HT1080 (cell line): ENCODE results near the gene HEPHL1. TPM values are rescaled to one million over a fixed set of nuclear protein-coding genes. Genes with fewer than 3 reads are reported as not detected.
A peak's percentile ranks its signal among the peaks of the same experiment; 100 is the strongest.
"Not testable (repeated sequence)": the region's sequence is repeated elsewhere in the genome, so short reads cannot be mapped to it uniquely, and the experiment has no call there.

Source experiments
- DNase-seq: peaks from one replicate; pipeline ENCODE4 v3.0.0-alpha.2; 2015; ENCODE audit warnings: low read depth
- small RNA-seq: library from RNA; depleted of rRNA; stranded (forward); fragments of <200 nt; gene quantifications from one replicate; pipeline ENCODE3, GENCODE V24; 2014
- total RNA-seq: library from RNA; depleted of rRNA; stranded (reverse); fragments of >200 nt; shearing (Covaris generic); gene quantifications from 2 replicates; pipeline ENCODE4 v1.2.3, GENCODE V29; 2014; rRNA removed

Gene HEPHL1
- total RNA-seq, 1 experiment from 2014 or later, result 0.06 TPM

DNA sequence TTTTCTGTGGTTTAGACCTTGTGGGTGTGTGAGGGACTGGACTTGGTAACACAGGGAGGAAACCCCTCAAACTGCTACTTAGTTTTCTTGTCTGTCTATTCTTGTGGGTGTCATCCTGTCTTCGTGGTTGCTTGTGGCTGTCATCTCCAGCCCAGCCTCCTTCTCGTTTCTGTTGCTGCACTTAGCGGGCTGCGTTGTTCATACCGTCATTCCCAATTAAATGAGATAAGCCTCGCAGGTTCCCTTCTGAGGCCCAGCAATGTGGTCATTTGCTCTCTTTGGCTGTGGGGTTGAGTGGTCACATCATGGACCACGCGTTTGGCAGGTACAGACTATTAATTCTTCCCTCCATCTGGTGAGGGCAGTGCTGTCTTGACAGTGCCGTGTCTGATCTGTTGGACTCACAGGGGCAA is 126.3 kb downstream of the HEPHL1 start:
- no peak for DNase-seq

DNA sequence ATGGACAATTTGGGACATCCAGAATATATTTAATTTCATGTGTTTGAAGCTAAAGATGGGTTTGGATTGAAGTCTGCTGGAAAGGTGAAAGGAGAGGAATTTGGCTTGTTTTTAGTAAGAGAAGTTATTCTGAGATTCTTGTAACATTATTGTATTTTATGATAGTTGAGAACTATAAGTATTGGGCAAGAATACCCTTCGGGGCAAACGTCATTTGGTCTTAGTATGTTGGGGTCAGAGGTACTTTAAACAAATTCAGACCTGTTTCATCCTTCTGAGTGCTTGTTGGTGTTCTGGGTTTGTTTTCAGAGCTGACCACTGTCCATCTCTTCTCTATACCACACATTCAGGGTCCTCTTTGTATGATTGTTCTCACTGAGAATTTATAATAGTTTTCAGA is 127.0 kb downstream of the HEPHL1 start:
- no peak for DNase-seq

DNA sequence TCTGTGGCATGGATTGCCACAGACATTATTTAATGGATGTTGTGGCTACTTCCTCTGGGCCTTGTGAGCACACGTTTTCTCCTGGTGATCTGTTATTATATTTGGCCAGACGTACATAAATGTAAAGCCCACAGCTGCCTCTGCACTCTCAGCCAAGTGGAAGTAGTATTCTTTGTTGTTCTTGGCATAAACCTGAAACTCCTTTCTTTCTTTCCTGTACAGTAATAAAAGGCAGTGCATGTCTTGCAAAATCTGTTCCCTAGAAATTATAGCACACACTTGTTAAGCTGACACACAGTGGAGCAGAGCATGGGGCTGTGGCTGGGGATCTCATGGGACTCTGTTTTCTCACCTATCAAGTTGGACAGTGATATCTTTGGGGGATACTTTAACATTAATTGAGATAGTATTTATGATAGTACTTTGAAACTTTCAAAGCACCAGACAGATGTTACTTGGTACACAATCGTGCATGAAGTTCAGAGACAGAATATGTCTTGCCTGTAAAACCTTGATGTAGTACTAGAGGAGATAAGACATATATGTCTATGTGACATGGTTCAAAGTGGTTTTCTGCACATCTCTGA is 128.4 kb downstream of the HEPHL1 start:
- peak; percentile 56 for DNase-seq

DNA sequence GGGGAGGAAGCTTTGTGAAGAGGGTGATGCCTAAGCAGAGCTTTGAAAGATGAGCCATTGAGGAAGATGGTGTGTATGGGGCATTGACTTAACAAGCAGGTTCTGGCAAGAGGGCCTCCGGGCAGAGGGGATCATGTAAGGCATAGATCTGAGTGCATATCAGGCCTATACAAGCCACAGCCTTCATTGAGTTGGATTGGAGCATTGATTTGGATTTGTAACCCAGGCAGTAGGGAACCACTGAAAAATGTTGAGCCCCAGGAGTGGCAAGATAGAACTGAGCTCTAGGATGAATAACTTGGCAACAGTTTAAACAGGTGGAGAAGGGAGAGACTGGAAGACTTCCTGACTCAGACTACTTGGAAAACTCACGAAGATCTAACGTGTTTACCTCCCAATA is 128.9 kb downstream of the HEPHL1 start:
- no peak for DNase-seq

DNA sequence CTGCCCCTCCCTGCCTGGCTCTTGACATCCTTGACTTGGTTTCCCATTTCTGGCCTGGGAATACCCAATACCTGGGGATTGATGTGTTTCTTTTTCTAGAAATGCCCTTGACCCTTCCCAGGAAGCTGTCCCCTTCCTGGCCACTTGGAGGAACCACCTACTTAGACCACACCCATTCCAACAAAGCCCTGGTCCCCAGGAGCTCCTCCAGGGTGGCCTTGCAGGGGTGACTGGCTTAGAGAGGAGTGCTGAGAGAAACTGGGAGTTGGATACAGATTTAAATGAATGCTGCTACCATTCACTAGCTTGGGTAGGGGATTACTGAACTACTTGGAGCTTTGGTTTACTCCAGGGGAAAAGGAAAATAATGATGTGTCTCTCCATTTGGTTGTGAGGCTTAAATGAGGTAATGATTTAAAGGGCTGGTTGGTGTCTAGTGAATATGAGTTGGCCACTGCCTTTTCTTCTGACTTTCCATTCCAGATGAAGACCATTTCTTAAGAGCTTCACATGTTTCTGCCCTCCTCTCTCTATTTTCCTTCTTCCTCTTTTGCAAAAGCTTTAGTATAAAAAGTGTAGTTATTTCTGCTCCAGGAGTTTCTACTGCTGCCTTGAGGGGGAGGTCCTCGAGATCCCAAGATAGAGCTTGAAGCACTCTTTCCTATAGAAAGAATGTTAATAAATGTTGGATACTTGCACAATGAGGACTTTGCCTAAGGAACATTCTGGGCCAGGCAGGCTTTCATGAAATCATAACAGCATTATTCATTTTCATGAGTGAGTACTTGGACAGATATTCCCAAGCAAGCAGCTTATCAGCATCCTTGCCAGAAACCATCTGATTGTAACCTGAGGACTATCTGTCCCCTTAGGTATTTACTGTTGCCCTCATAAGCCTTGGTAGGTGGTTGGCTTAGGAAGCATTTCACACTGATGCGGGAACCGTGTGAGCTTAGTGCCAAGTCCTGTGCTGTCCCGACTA is 129.8 kb downstream of the HEPHL1 start:
- DNase-seq, result no peak

DNA sequence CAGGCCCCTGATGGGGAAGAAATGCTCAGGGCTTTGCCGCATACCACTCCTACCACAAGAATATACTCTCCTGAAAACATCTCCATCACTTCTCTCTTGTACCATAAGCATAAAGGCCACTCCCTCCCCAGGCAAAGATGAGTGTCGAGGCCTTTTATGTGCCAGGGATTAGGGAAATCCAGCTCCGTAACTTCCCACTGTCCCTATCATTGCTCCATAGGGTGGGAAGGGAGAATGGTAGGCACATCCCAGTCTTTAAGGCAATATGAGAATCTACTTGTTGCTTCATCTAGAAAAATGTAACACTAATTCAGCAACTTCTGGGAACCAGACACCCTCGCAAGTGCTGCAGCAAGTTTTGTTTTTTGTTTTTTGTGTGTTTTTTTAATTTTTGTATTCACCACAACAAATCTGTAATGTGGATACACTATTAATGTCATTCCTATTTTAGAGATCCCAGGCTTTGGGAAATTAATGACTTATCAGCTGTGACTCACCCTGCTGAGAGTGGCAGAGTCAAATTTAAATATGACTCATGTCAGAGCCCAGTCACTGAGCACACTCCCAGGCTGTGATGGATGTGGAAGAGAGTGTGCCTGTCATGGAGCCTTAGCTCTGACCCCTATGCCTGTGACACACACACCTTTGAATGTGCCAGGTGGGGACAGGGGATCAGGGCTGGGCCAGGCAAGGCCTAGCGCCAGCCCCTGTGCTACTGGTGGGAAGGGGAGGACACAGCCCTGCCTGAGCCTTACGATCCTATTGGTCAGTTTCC is 130.9 kb downstream of the HEPHL1 start:
- peak; percentile 89 for DNase-seq

DNA sequence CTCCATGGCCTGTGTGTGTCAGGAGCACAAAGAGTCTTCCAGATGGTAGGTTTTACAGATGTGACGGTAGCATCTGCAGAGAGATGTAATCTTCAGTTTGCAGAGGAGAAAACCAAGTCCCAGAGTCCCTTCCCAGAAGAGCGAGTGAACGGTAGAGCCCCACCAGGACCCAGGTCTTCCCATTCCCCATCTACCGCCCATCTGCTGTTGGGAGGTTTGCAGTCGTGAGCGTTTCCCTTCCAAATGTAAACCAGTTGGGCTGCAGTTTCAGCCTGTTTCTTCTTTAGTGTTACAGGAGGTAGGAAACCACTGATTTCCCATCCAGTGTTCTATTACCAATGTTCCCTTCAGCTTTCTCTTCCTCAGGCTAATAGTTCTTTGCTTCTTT is 131.5 kb downstream of the HEPHL1 start:
- DNase-seq, result no peak

DNA sequence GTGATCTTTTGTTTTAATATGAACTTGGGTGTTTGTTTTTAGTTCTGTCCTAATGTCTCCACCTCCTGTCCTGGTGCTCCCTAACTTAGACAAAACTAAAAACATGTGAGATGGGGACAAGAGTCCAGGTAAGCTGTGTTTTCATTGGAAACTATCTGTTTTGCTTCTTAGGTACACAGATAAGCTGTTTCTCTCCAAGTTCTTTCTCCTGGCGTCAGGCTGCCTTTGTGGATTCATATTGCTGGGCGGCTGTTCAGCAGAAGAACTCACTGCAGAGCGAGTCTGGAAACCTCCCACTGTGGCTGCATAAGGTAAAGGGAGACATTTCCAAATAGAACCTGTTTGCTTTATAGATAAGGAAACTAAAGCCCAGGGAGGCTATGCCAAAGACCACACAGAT is 132.2 kb downstream of the HEPHL1 start:
- no peak for DNase-seq

DNA sequence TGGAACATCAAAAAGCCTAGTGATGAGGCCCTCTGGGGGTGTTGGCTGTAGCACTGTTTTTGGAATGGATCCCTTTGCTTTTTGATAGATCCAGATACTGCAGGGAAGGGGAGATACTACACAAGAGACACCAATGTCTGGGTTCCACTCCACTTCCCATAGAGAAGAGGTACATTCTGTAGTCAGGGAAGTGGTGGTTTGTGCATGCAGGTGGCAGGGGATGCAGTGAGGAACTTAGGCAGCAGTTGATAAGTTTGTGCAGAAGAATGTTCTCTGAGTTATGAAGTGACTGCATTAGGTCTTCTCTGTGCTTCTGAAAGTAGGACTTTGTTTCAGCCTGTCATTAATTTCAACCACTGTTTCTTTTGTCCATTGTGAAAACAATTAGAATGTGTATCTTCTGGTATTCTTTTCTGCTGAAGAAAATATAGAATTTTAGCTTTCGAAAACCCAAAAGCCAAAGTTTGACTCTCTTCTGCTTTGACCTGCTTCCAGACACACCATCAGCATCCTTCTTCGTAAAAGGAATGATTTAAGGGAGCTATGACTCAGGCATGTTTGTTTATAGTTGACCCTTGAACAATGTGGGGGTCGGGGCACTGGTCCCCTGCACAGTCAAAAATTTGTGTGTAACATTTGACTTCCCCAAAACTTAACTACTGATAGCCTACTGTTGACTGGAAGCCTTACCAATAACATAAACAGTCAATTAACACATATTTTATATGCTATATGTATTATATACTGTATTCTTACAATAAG is 133.1 kb downstream of the HEPHL1 start:
- no peak for DNase-seq

DNA sequence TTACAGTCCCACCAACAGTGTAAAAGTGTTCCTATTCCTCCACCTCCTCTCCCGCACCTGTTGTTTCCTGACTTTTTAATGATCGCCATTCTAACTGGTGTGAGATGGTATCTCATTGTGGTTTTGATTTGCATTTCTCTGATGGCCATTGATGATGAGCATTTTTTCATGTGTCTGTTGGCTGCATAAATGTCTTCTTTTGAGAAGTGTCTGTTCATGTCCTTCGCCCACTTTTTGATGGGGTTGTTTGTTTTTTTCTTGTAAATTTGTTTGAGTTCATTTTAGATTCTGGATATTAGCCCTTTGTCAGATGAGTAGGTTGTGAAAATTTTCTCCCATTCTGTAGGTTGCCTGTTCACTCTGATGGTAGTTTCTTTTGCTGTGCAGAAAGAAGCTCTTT is 136.2 kb downstream of the HEPHL1 start:
- not testable (repeated sequence) for DNase-seq

Small RNAs within 50 kb of the gene (small RNA-seq; reads per million reads assigned to genes)
- not detected for gene AP002795.1

Other genes starting within 250 kb of the HEPHL1 start
- 26.8 and 28.6 TPM in 2 replicates for gene MED17, start 237.1 kb upstream of the HEPHL1 start, total RNA-seq
- not detected in 2 replicates for gene VSTM5, start 170.7 kb upstream of the HEPHL1 start, total RNA-seq
- 30.3 and 37.3 TPM in 2 replicates for gene PANX1, start 107.5 kb downstream of the HEPHL1 start, total RNA-seq